CD4-positive, alpha-beta T cell treated with Interleukin-12 subunit alpha and Interleukin-12 subunit beta, for 1 hour (primary cell): ENCODE results near the gene NOSIP.

Experiments
- DNase-seq: peaks from one replicate; pipeline ENCODE4 v3.0.0-alpha.2; 2020

The NOSIP gene

DNA sequence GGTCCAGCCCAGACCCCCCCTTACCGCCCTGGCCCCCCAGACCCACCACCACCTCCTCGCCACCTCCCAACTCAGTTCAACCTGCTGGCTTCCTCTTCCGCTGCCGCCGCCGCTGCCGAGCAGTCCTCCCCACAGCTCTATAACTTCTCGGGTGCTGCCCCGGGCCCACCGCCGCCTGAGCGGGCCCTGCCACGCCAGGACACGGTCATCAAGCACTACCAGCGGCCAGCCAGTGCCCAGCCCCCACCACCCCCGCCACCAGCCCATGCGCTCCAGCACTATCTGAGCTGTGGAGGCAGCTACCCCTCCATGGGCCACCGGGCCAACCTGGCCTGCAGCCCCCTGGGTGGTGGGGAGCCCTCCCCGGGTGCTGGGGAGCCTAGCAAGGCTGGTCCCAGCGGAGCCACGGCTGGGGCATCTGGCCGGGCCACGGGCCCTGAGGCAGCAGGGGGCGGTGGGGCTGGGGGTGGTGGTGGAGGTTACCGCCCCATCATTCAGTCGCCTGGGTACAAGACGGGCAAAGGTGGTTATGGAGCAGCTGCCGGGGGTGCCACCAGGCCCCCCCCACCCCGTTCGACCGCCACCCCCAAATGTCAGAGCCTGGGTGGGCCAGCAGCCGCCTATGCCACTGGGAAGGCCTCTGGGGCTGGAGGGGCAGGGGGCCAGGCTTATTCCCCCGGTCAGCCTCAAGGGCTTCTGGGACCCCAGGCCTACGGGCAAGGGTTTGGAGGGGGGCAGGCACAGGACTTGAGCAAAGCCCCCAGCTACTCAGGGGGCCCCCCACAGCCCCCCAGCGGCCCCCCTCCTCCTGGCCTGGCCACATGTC lies 14.8 kb upstream of the NOSIP start:
- no peak for DNase-seq

DNA sequence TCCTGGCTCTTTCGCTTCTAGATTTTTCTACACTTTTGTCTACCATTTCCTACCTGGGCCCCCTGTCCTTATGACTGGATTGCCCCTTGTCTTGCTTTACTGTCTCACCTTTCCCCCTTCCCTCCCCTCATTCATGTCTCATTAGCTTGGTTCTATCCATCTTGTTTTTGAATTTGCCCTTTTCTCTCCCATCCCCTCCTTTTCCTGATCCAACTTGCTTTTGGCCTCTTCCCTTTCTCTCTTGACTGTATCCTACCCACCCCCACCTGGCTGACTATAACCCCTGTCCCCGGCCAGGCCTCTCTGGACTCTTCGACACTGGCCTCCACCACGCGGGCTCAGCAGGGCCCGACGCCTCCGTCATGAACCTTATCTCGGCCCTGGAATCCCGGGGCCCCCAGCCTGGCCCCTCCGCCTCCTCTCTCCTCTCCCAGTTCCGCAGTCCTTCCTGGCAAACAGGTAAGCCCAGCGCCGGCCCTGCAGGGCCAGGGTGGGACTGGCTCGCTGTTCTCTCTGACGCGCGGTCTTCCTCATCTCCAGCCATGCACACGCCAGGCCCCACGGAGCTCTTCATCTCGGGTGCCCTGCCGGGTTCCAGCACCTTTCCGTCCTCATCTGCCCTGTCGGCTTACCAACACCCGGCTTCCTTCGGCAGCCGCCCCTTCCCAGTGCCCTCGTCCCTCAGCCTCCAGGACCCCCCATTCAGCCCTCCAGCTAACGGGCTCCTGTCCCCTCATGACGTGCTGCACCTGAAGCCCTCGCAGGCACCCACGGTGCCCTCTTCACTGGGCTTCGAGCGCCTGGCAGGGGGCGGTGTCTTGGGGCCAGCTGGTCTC lies 14.0 kb upstream of the NOSIP start:
- no peak for DNase-seq

GRCh38 chr19:49593233-49594113 lies 13.1 kb upstream of the NOSIP start:
- peak; percentile 94 for DNase-seq

DNA sequence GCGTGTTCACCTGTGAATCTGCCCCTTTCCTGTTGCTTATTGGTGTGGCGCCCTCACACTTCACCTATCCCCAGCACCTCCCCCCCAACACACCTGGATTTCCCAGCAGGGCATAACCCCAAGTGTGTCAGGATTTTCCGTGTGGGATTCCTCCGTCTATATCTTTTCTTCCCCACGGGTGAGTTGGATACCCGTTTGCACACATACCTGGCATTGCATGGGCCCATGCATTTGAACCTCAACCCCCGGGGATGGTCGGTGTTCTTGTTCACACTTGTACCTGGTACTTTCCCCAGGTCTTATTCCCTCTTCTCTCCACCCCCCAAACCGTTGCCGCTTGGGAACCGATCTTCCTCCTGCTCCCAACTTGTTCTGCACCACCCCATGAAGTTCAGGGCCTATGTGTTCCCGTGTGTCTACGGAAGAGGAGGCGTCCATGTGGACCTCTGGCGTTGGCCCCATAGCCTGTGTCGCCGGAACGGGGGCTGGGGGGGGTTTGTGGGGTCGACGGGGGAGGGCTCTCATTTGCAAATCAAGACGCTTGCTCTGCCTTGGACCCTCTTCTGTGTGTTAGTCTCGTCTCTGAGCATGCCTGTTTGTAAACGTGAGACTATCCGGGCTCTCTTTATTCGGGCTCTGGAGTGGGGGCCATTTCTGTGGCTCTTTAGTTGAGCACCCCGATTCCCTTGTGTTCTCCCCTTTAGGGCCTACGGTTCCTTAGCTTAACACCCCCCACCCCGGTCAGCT lies 12.3 kb upstream of the NOSIP start:
- peak; percentile 15 for DNase-seq

DNA sequence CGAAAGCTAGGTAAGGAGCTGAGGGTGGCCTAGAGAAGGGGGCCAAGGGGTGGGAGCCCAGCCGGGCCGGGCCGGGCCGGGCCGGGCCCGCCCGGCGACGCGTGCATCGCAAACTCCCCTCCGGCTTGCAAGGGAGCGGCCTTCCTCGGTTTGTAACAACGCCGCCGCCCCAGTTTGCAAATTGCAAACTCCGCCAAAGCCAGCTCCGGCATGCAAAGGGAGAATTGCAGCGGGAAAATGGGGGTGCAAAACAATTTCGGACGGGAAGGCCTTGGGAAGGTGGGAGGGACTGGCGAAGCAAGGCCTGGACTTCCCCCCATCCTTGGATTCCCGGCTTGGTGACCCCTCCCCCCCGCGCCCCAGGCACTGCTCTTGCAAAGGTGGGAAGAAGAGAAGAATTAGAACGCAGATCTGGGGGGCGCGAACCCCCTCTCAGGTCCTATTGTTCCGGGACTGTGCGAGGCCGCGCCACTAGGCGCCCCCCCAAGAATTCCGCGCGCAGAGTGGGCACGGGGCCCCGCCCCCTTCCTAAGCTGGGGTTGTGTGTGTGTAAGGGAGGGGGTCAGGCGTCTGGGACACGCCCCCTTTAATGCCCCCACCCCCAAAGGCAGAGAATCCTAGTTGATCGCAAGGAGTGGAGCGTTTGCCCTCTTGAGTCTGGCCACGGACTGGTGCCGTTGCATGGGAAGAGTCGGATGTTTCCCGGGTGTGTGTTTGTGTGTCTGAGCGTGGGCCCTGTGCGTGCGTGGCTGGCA lies 11.6 kb upstream of the NOSIP start:
- peak; percentile 49 for DNase-seq

- DNase-seq: peak; percentile 86
Observed at GRCh38 chr19:49590971-49591730, 10.8 kb upstream of the NOSIP start, which contains the start of gene PRR12. PRR12 (plus strand) TSS chr19:49591182; CDS start chr19:49591655, 473 bp downstream.

DNA sequence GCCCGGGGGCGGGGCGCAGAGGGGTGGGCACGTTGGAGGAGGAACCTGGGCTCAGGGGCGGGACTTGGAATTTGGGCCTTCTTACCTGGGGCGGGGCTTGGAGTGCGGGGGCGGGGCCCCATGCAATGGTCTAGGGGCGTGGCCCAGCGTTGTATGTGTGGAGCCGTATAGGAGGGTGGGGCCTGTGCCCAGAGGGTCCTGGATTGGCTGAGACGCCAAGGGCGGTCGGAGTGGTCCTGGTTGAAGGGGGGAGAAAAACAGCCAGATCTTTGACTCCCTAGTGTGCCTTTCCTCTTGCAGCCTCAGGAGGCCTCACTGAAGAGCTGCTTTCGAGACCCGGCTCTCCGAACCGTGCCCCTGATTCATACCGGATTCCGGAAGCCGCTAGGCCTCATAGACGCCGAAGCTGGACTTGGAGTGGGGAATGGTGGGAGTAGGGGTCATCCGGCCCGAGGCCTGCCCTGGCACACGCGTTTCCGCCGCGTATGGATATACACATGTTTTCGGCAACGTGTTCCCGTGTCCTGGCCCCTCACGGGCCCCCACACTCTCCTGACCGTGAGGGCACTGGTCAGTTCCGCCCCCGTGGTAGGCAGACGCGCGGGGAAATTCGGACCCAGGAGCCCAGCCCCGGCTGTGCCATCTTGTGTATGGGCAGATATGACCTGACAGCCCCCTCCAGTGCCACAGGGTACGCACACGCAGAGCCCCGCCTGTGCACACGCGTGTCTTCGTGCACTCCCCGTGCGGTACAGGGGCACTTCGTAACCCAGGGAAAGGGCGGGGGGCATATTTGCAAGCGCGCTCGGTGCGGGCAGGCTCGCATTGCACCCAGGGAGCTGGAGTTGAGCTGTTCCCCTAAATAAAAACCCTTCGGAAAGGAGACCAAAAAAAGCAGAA lies 10.0 kb upstream of the NOSIP start:
- peak; percentile 98 for DNase-seq

DNA sequence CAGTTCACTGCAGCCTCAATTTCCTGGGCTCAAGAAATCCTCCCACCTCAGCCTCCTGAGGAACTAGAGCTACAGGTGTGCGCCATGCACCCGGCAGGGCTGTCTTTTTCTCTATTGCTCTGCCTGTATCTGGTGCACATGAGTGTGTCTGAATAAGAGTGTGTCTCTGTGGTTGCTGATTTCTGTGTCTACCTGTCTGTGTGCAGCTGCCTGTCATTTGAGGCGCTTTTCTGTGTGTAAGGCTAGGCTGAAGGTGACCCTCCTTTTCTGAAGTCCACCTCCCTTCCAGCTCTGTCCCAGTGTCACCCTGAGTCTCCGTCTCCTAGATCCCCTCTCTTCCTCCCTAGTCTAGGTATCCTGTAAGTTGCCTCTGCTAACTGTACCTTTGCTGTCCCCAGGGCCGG lies 9.1 kb upstream of the NOSIP start:
- no peak for DNase-seq

- peak; percentile 33 for DNase-seq
Observed at GRCh38 chr19:49588365-49589122, 8.2 kb upstream of the NOSIP start.

DNA sequence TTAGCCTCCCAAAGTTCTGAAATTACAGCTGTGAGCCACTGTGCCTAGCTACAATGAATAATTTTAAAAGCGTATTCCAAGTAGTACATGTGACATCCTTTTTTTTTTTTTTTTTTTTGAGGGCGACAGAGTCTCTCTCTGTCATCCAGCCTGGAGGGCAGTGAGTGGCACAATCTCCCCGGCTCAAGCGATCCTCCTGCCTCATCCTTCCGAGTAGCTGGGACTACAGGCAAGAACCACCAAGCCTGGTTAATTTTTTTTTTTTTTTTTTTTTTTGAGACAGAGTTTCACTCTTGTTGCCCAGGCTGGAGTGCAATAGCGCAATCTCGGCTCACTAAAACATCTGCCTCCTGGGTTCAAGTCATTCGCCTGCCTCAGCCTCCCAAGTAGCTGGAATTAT lies 6.9 kb upstream of the NOSIP start:
- no peak for DNase-seq

DNA sequence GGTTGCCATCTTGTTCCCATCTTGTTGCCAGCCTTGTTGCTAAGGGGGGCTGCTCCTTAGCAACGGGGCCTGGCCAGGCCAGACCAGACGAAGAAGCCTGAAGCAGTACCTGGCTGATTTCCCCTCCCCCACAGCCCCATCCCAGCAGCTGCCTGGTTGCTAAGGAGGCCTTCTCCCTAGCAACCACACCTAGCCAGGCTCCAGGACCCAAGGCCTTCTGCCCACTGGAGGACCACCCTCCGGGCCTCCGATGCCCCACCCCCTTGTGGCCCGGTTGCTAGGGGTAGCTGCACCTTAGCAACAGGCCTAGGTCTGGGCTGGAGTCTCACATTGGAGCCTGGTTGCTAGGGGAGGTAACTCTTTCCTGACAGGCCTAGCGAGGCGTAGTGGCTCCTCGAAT lies 4.7 kb upstream of the NOSIP start:
- no peak for DNase-seq

DNA sequence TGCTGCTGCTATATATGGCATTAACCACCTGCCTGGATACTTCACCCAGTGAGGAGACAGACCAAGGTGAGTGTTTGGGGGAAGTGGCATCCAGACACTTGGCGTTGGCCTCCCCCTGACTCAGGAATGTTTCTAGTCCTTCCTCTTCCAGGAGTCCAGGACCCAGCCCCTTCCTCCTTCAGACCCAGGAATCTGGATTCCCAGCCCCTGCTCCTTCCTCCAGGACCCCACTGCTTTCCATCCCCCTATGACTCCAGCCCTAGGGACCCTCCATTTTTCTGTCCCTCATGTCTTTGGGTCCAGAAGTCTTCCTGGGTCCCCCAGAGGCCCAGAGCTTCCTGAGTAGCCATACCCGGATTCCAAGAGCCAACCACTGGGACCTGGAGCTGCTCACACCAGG lies 2.9 kb upstream of the NOSIP start:
- no peak for DNase-seq

- no peak for DNase-seq
Observed at GRCh38 chr19:49581007-49581508, 702 bp upstream of the NOSIP start, which contains the start of gene PRRG2. PRRG2 (plus strand) TSS chr19:49581316; CDS start chr19:49583220, 1,904 bp downstream.

- DNase-seq: no peak
Observed at GRCh38 chr19:49579947-49580263, 451 bp downstream of the NOSIP start.

GRCh38 chr19:49579193-49579592 lies 1.2 kb downstream of the NOSIP start:
- no peak for DNase-seq

GRCh38 chr19:49574206-49574755 lies 6.1 kb downstream of the NOSIP start:
- no peak for DNase-seq

GRCh38 chr19:49573425-49573824 lies 6.9 kb downstream of the NOSIP start:
- no peak for DNase-seq

- DNase-seq: no peak
Observed at GRCh38 chr19:49573009-49573408, 7.3 kb downstream of the NOSIP start.
